Measurements from ENCODE around the gene GAS6. TPM values are rescaled to one million over a fixed set of nuclear protein-coding genes. Genes with fewer than 3 reads are reported as not detected.

GAS6 gene
- total RNA-seq, 3 donors from 2014 or later, result 0.61 to 0.84 (median 0.71) TPM

GRCh38 chr13:113855012-113855921, 8.6 kb downstream of the GAS6 start:
- ATAC-seq (no peak), DNase-seq (no peak)
- no peaks in the 10 kb centered on the region for H3K9me3 Mint-ChIP-seq
- peaks cover 18% of the 10 kb centered on the region for H3K4me1 Mint-ChIP-seq (ENCODE audit: low read depth)
- H3K36me3 Mint-ChIP-seq (ENCODE audit: insufficient read depth), result no peaks in the 10 kb centered on the region
- H3K27me3 Mint-ChIP-seq (ENCODE audit: low read depth), result peaks cover 5% of the 10 kb centered on the region
- H3K4me3 Mint-ChIP-seq, result no peak overlapping the region

DNA sequence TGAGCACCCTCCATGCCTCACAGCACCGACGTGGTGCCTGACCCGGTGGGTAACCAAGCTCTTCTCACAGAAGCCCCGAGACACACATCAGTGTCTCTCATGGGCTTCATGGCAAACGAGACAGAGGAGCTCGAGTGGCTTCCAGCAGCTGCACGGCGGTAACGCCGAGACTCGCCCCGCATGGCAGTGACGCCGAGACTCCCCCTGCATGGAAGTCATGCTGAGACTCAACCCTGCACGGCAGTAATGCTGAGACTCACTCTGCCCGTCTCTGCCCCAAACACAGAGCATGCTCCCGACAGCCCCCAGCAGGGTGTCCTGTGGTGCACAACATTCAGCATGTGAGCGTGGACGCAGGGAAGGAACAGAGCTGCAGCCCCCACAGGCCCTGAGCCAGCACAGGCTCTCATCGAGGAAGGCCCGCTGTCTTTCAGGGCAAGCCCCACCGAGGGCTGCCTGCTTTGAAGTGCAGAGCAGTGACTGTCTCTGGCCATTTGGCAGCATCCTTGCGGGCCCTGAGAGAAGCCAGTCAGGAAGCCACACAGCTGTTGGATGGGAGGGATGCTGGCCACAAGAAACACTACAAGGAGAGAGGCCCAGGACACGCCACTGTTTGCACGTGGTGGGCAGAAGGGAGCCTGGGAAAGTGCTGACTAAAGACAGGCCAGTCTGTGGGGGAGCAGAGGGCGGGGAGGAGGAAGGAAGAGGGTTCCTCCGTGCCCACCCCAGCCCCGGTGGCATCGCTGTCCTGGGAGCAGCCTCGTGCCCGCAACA, 9.5 kb downstream of the GAS6 start:
- Mint-ChIP-seq H3K4me3 (no peak overlapping the region), H3K9me3 (no peaks in the 10 kb centered on the region)
- peak; percentile 36 to 46 for ATAC-seq

GRCh38 chr13:113853518-113854237, 10.2 kb downstream of the GAS6 start:
- H3K4me1 Mint-ChIP-seq (ENCODE audit: low read depth), result peaks cover 18% of the 10 kb centered on the region
- ATAC-seq, result no peak
- no peak overlapping the region for H3K4me3 Mint-ChIP-seq
- H3K27me3 Mint-ChIP-seq (ENCODE audit: low read depth), result peaks cover 5% of the 10 kb centered on the region
- H3K36me3 Mint-ChIP-seq (ENCODE audit: insufficient read depth), result no peaks in the 10 kb centered on the region
- no peak for DNase-seq
- H3K9me3 Mint-ChIP-seq, result no peaks in the 10 kb centered on the region

More for the DNA sequence above, 9.5 kb downstream of the GAS6 start:
- Mint-ChIP-seq H3K36me3 (ENCODE audit: insufficient read depth) (no peaks in the 10 kb centered on the region), H3K4me1 (ENCODE audit: low read depth) (peaks cover 18% of the 10 kb centered on the region), H3K27me3 (ENCODE audit: low read depth) (peaks cover 5% of the 10 kb centered on the region)
- DNase-seq, result no peak

GRCh38 chr13:113852536-113853517, 11.0 kb downstream of the GAS6 start:
- Mint-ChIP-seq H3K36me3 (ENCODE audit: insufficient read depth) (no peaks in the 10 kb centered on the region), H3K27me3 (ENCODE audit: low read depth) (peaks cover 5% of the 10 kb centered on the region), H3K4me1 (ENCODE audit: low read depth) (peaks cover 18% of the 10 kb centered on the region), H3K4me3 (no peak overlapping the region), H3K9me3 (no peaks in the 10 kb centered on the region)
- no peak for DNase-seq
- ATAC-seq, result no peak

GRCh38 chr13:113851826-113852535, 11.9 kb downstream of the GAS6 start:
- ATAC-seq (no peak), DNase-seq (no peak)
- no peak overlapping the region for H3K4me3 Mint-ChIP-seq
- H3K4me1 Mint-ChIP-seq (ENCODE audit: low read depth), result peaks cover 22% of the 10 kb centered on the region
- H3K36me3 Mint-ChIP-seq (ENCODE audit: insufficient read depth), result no peaks in the 10 kb centered on the region
- H3K27me3 Mint-ChIP-seq (ENCODE audit: low read depth), result peaks cover 5% of the 10 kb centered on the region
- no peaks in the 10 kb centered on the region for H3K9me3 Mint-ChIP-seq

DNA sequence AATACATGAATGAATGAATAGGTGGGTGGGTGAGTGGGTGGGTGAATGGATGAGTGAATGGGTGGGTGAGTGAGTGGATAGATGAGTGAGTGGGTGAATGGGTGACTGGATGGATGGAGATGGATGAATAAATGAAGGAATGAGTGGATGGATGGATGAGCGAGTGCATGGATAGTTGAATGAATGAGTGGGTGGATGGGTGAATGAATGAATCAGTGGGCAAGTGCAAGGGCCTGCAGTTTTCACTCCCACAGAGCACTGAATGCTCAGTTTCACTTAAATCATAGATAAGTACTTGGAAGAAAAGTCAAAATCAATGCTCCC, 12.4 kb downstream of the GAS6 start:
- Mint-ChIP-seq H3K27me3 (ENCODE audit: low read depth) (peaks cover 4% of the 10 kb centered on the region), H3K9me3 (no peaks in the 10 kb centered on the region), H3K4me1 (ENCODE audit: low read depth) (peaks cover 28% of the 10 kb centered on the region), H3K4me3 (no peak overlapping the region), H3K36me3 (ENCODE audit: insufficient read depth) (no peaks in the 10 kb centered on the region)
- DNase-seq (no peak), ATAC-seq (no peak)

DNA sequence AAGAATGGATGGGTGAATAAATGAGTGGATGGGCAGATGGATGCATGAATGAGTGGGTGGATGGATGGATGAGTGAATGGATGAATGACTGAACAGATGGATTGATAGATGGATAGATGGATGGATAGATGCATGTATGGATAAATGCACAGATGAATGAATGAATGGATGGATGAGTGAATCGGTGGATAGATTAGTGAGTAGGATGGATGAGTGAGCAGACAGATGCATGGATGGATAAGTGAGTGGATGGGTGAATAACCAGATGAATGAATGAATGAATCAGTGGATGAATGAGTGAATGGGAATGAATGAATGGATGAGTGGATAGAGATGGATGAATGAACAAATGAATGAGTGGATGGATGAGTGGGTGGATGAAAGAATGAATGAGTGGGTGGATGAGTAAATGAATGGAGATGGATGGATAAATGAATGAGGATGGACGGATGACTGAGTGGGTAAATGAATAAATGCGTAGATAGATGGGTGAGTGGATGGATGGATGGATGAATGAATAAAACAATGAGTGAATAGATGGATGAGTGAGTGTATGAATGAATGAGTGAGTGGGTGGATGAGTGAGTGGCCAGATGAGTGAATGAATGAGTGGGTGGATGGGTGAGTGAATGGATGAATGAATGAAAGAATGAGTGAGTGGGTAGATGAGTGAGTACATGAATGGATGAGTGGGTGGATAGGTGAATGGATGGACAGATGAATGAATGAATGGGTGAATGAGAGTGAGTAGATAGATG, 13.0 kb downstream of the GAS6 start:
- no peaks in the 10 kb centered on the region for H3K36me3 Mint-ChIP-seq (ENCODE audit: insufficient read depth)
- H3K9me3 Mint-ChIP-seq, result no peaks in the 10 kb centered on the region
- no peak overlapping the region for H3K4me3 Mint-ChIP-seq
- no peaks in the 10 kb centered on the region for H3K27me3 Mint-ChIP-seq (ENCODE audit: low read depth)
- DNase-seq, result no peak
- ATAC-seq, result no peak
- H3K4me1 Mint-ChIP-seq (ENCODE audit: low read depth), result peaks cover 31% of the 10 kb centered on the region

GRCh38 chr13:113849981-113850721, 13.7 kb downstream of the GAS6 start:
- Mint-ChIP-seq H3K27me3 (ENCODE audit: low read depth) (no peaks in the 10 kb centered on the region), H3K4me1 (ENCODE audit: low read depth) (peaks cover 38% of the 10 kb centered on the region), H3K4me3 (no peak overlapping the region), H3K9me3 (no peaks in the 10 kb centered on the region), H3K36me3 (ENCODE audit: insufficient read depth) (no peaks in the 10 kb centered on the region)
- no peak for DNase-seq
- no peak for ATAC-seq

- Mint-ChIP-seq H3K27me3 (ENCODE audit: low read depth) (no peaks in the 10 kb centered on the region), H3K4me3 (no peak overlapping the region), H3K4me1 (ENCODE audit: low read depth) (peaks cover 38% of the 10 kb centered on the region), H3K9me3 (no peaks in the 10 kb centered on the region), H3K36me3 (ENCODE audit: insufficient read depth) (no peaks in the 10 kb centered on the region)
- ATAC-seq, result no peak
- DNase-seq, result no peak
These were observed 14.3 kb downstream of the GAS6 start for GRCh38 chr13:113849546-113849945.

DNA sequence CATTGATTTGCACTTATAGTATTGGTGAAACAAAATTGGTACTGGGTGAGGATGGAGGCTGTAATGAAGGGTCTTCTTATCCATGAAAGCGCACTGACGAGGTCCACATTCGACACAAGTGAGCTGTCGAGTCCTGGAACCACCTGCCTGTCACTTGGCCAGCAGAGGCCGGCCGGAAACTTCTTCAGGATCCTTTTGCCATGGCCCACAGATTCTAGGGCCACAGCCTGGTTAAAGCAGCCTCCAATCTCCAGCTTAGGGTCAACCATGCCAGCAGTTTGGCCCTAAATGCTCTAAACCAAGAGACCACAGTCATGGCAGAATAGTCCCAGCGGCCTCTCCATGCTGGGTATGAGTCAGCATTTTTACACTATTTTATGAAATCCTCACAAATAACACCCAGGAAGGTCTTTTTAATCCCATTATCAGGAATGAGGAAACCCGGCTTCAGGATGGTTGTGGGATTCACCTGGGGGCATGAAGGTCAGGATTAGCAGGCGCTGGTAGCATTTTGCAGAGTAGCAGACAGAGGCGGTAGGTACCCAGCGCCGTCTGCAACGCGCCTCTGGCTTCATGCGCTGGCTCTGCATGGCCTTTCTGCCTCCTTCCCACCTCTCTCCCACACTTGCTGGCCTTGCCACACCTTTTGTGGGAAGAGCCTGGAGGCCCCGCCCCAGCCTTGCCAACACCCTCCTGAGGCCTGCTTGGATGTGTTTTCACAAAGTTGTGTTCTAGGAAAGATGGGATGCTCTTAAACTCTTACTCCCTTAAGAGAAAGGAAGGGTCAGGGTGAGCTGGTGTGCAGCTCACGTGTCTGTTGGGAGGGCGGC, 15.2 kb downstream of the GAS6 start:
- DNase-seq (no peak), ATAC-seq (no peak)
- peaks cover 35% of the 10 kb centered on the region for H3K4me1 Mint-ChIP-seq (ENCODE audit: low read depth)
- H3K27me3 Mint-ChIP-seq (ENCODE audit: low read depth), result no peaks in the 10 kb centered on the region
- H3K36me3 Mint-ChIP-seq (ENCODE audit: insufficient read depth), result no peaks in the 10 kb centered on the region
- H3K9me3 Mint-ChIP-seq, result no peaks in the 10 kb centered on the region
- H3K4me3 Mint-ChIP-seq, result no peak overlapping the region

DNA sequence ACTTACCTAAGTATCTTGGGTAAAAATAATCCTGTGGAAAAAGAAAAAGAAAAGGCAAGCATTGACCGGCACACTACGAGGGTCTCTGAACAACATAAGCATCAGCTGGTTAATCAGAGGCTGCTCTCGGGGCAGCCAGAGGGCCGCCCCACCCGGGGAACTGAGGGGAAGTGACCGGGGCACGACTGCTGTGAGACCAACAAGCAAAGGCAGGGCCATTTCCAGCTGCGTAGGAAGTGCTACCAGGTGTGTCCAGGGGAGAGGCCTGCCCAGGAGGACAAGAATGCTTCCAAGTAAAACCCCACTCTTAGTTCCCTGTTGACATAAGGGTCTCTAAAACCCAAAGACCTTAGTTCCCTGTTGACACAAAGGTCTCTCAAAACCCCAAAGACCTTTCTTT, 15.9 kb downstream of the GAS6 start:
- DNase-seq (no peak), ATAC-seq (no peak)
- no peaks in the 10 kb centered on the region for H3K9me3 Mint-ChIP-seq
- H3K27me3 Mint-ChIP-seq (ENCODE audit: low read depth), result no peaks in the 10 kb centered on the region
- no peaks in the 10 kb centered on the region for H3K36me3 Mint-ChIP-seq (ENCODE audit: insufficient read depth)
- H3K4me1 Mint-ChIP-seq (ENCODE audit: low read depth), result peaks cover 34% of the 10 kb centered on the region
- no peak overlapping the region for H3K4me3 Mint-ChIP-seq
